CD4-positive, alpha-beta T cell treated with Interleukin-15 for 1 hour (primary cell): ENCODE measurements around the gene ZBP1.

Experiments
- DNase-seq: peaks from one replicate; pipeline ENCODE4 v3.0.0-alpha.2; 2020

ZBP1 gene

DNA sequence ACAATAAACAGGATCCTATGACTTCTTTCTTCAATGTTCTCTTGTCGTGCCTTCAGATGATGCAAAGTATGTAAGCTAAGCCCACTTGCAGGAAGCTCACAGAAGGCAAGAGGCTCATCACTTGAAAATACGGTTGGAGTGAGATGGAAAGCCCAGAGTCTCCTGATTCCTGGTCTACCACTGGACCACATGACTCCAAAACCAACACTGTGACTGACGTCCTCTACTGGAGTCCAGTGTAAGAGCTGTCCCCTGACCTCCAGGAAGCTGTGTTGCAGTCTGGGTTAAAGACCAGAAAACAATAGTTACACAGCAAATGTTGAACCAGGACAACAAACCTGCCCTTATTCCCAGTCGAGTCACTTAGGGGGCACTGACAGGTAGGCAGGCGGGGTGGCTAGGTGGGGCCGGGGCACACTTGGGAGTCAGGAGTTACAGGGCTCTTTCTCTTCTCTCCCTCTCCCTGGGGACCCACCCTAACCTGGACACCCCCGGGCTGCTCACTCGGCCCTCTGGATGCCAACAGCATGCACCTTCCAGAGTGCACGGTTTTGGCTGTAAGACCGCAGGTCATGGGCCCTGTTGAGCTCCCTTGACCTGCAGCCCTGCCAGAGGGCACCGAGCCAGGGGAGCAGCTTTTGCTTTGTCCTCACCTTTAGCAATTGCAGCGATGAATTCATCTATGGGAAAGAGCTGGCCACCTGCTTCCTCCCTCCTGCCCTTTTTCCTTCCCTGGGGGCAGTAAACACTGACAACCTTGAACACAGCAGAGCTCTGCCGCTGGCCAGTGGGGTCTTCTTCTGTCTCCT is 51.9 kb downstream of the ZBP1 start:
- DNase-seq, result no peak

GRCh38 chr20:57567471-57568079 is 52.7 kb downstream of the ZBP1 start:
- DNase-seq, result no peak

GRCh38 chr20:57566803-57567459 is 53.3 kb downstream of the ZBP1 start:
- DNase-seq, result no peak

DNA sequence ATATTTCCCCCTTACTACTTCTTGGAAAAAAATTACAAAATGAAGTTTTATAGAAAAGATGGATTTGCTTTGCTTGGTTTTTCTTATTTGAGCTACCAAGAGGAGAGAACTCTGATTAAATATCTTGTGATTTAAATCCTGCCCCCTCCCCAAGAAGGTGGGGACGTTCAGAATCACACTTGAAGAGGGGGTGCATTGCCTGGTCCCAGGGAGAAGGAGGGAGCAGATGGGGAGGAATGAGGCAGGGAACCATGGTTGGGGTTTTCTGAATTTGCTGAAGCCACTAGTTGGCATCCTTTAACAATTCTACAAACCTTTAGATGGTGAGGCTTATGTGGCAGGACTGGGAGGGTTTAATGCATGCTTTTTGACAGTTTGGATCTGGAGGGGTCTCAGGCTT is 53.8 kb downstream of the ZBP1 start:
- no peak for DNase-seq

DNA sequence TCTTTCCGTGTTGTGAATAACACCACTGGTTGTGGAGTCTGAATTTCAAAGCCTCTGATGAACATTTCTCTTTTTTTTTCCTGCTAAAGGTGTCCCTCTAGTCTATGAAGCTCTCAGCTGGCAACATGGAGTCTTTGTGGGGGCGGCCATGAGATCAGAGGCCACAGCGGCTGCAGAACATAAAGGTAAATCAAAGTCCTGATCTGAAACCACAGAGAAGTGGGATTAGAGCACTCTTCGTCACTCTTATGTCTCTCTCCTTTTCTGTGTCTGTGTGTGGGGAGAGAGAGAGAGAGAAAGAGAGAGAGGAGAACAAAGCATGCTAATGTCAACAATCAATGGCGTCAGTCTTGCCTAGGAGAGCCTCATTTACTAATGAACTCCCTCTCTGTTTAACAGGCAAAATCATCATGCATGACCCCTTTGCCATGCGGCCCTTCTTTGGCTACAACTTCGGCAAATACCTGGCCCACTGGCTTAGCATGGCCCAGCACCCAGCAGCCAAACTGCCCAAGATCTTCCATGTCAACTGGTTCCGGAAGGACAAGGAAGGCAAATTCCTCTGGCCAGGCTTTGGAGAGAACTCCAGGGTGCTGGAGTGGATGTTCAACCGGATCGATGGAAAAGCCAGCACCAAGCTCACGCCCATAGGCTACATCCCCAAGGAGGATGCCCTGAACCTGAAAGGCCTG is 55.1 kb downstream of the ZBP1 start:
- DNase-seq, result no peak

- DNase-seq, result no peak
Measured at GRCh38 chr20:57564180-57564802, 55.9 kb downstream of the ZBP1 start.

DNA sequence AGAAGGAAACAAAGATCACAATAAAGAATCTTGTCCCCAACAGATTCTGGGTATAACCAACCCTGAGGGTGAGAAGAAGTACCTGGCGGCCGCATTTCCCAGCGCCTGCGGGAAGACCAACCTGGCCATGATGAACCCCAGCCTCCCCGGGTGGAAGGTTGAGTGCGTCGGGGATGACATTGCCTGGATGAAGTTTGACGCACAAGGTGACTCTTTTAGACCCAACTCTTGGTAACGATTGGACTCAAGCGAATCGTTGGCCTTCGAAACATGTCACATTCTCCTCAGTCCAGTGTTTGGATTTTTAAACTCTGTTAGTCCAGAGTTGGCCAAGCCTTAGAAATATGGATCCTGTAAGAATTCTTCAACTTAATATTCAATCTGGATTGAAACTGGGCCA is 56.7 kb downstream of the ZBP1 start:
- DNase-seq, result no peak

DNA sequence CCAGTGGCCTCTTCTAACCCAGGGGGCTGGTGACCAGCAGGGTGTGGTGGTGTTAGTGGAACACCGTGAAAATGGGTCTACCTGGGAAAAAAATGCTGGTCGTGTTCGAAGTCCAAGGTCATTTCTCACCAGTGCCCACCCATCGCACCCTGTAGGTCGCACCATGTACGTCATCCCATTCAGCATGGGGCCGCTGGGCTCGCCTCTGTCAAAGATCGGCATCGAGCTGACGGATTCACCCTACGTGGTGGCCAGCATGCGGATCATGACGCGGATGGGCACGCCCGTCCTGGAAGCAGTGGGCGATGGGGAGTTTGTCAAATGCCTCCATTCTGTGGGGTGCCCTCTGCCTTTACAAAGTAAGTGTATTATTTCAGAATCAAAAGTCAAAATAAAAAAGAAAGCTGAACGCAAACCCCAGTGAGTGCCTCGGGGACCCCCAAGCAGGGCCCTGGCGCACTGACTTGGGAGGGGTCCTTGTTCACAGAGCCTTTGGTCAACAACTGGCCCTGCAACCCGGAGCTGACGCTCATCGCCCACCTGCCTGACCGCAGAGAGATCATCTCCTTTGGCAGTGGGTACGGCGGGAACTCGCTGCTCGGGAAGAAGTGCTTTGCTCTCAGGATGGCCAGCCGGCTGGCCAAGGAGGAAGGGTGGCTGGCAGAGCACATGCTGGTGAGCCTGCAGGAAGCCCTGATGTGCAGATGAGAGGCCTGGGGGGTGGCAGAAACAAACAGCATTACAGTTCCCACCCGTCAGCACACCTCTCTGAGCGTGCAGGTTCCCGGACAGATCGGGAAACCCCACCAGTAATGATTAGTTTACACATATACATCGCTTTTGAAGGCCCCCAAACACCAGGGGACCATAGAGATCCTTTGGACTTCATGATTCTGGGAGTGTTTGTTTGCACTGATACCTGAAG is 57.4 kb downstream of the ZBP1 start:
- no peak for DNase-seq

DNA sequence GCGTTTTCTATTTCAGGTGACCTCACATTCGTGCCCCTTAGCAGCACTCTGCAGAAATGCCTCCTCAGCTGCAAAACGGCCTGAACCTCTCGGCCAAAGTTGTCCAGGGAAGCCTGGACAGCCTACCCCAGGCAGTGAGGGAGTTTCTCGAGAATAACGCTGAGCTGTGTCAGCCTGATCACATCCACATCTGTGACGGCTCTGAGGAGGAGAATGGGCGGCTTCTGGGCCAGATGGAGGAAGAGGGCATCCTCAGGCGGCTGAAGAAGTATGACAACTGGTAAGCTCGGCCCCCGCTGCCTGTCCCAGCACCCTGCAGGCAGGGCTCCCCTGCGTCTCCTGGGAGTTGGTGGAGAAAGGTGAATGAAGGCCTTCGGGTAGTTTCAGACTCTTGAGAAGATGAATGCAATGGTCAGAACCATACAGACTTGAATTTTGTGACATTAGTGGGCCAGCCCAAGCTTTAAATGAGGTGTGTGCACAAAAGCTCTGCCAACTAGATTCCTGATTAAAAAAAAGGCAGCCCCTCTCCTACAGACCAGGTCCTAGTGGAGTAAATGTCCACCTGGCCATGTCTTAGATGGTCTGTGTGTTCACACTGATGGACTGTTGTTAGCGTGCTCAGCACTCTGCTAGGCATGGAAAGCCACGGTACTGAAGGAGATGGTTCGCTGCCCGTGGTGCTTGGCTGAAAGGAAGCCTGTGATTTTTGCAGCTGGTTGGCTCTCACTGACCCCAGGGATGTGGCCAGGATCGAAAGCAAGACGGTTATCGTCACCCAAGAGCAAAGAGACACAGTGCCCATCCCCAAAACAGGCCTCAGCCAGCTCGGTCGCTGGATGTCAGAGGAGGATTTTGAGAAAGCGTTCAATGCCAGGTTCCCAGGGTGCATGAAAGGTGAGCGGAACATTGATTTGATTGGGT is 58.6 kb downstream of the ZBP1 start:
- DNase-seq, result no peak

DNA sequence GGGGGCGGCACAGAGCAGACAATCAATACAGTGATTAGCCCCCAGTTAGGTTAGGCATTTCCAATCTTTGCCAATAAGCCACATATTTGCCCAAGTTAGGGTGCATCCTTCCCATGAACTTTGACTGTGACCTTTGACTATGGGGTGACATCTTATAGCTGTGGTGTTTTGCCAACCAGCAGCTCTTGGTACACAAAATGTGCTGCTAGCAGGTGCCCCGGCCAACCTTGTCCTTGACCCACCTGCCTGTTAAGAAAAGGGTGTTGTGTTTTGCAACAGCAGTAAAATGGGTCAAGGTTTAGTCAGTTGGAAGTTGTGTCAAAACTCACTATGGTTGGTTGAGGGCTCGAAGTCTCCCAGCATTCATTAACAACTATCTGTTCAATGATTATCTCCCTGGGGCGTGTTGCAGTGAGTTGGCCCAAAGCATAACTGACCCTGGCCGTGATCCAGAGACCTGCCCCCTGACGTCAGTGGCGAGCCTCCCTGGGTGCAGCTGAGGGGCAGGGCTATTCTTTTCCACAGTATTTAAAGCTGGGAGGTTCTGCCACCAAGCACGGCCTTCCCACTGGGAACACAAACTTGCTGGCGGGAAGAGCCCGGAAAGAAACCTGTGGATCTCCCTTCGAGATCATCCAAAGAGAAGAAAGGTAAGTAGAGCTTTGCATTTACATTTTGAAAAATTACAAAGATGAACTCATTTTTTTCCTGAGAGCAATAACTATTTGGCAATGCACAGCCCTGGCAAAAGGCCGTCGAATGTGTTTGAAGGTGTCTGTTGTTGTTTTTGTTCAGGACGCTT is 59.5 kb downstream of the ZBP1 start, which contains the start of gene PCK1:
PCK1 (plus strand) TSS at position 557 of the 802 bp plus-strand sequence. CDS start 302 bp downstream, outside the sequence.
- DNase-seq, result no peak

GRCh38 chr20:57559658-57560553 is 60.3 kb downstream of the ZBP1 start:
- DNase-seq, result no peak

DNA sequence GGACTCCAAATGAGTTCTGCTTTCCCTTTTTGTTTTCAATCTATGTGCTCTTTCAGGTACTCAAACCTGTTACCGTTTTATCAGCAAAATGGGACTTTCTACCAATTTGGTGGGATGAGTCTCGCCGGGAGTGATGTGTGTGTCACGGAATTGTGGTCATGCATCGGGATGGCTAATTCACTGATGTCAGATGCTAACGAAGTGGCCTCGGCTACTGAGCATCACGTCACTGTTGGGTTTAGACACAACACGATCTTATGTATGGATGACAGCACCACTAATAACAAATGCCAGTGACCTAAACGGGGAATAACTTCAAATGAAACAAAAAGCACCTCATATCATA is 61.0 kb downstream of the ZBP1 start:
- no peak for DNase-seq

GRCh38 chr20:57558614-57559288 is 61.5 kb downstream of the ZBP1 start:
- DNase-seq, result no peak

- DNase-seq, result no peak
Measured at GRCh38 chr20:57557926-57558613, 62.2 kb downstream of the ZBP1 start.

- no peak for DNase-seq
Measured at GRCh38 chr20:57556980-57557274, 63.3 kb downstream of the ZBP1 start.

- no peak for DNase-seq
Measured at GRCh38 chr20:57555457-57556184, 64.6 kb downstream of the ZBP1 start.
